ENCODE data around the gene ADGRG3.

DNA sequence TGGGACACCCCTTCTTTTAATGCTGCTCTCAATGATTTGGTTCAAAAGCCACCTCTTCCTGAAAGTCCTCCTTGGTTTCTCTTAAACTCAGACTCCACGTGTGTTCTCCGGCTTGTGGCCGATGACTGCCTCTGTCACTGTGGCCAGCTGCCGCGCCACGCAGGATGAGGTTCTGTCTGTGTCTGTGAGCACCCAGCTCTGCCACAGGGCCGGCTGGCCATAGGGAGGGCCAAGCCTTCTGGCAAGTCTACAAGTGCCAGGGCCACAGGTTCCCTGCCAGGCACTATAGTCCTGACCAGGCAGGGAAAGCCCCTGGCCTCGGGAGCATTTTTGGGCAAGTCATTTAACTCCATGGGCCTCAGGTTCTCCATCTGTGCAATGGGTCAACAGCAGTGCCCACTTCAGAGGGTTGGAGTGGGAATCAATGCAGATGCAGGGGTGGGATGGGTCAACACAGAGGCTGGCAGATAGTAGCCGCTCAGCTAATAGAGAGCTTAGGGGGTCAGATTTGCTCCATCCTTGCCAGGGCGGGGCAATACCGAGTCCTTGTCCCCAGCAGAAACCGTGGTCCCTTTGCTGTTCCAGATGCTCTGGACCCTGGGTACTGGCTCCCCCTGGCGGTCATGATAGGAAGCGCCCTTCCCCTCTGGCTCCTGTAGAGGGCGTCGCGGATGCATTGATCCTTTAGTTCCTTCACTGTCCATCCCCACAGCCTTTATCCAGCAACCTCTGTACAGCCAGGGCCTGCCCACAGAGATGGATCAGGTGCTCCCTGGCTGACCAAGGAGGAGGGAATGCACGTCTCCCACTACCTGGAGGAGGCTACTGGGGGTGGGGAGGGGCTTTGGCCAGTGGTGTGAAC lies 19.3 kb upstream of the ADGRG3 start:
- TF ChIP-seq CTCF (IDR thresholded peaks at IDR 0.05) (peak; percentile 99), EZH2 (IDR thresholded peaks at IDR 0.05; ENCODE audit: borderline replicate concordance, insufficient read depth, low read depth, low read length, poor library complexity, severe bottlenecking) (no peak)
